IgD-negative memory B cell (primary cell): ENCODE measurements around the gene KIF26B. TPM values are rescaled to one million over a fixed set of nuclear protein-coding genes. Genes with fewer than 3 reads are reported as not detected.
"Not testable (repeated sequence)": the region's sequence is repeated elsewhere in the genome, so short reads cannot be mapped to it uniquely, and the experiment has no call there.

Experiments
- H3K27ac Mint-ChIP-seq, 3 donors: one replicate each; pipeline ENCODE4 v1.8.0; 2020 to 2022; ENCODE audit warnings: mild to moderate bottlenecking in 3 of 3, mixed read lengths in 3 of 3, moderate library complexity in 1 of 3
- H3K27me3 Mint-ChIP-seq: one replicate; pipeline ENCODE4 v1.8.0; 2021; ENCODE audit warnings: mixed read lengths
- H3K36me3 Mint-ChIP-seq: one replicate; pipeline ENCODE4 v1.8.0; 2020; ENCODE audit warnings: mild to moderate bottlenecking, mixed read lengths
- H3K4me1 Mint-ChIP-seq, 3 donors: one replicate each; pipeline ENCODE4 v1.8.0; 2020 to 2022; ENCODE audit warnings: mixed read lengths in 3 of 3, mild to moderate bottlenecking in 1 of 3
- H3K4me3 Mint-ChIP-seq, 4 donors: one replicate each; pipeline ENCODE4 v1.8.0; 2020 to 2022; ENCODE audit warnings: mild to moderate bottlenecking in 4 of 4, mixed read lengths in 4 of 4, moderate library complexity in 3 of 4
- H3K9me3 Mint-ChIP-seq, 3 donors: one replicate each; pipeline ENCODE4 v1.8.0; 2020 to 2021; ENCODE audit warnings: mixed read lengths in 3 of 3, mild to moderate bottlenecking in 1 of 3
- polyA plus RNA-seq: library from polyadenylated mRNA; unstranded; fragments of 300-500 nt; fragmentation: Illumina TruSeq; gene quantifications from one replicate; pipeline ENCODE4 v1.2.3, GENCODE V29; 2021

KIF26B gene
- polyA plus RNA-seq, 1 donor from 2014 or later = 0.29 TPM

DNA sequence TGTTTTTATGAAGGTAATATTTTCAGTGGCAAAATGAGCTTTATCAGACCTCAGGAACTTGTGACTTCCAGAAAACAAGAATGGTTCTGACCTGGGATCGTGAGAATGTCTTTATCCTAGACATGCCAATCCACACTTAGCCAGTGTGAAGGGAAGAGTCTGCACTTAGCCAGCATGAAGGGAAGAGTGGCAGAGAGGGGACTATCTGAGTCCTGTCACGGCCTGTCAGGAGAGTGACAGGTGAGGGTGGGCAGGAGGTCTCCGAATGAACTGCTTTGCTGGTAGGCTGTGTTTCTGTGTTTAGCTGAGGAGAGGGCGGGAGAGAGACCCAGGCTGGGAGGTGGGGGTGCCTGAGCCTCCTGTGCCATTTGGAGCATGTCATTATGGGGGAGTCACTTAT, 173.1 kb downstream of the KIF26B start:
- Mint-ChIP-seq H3K4me3 (no peak overlapping the region), H3K27me3 (peaks cover 13% of the 10 kb centered on the region), H3K9me3 (no peaks in the 10 kb centered on the region), H3K36me3 (no peaks in the 10 kb centered on the region), H3K27ac (no peak overlapping the region), H3K4me1 (no peaks in the 10 kb centered on the region)

DNA sequence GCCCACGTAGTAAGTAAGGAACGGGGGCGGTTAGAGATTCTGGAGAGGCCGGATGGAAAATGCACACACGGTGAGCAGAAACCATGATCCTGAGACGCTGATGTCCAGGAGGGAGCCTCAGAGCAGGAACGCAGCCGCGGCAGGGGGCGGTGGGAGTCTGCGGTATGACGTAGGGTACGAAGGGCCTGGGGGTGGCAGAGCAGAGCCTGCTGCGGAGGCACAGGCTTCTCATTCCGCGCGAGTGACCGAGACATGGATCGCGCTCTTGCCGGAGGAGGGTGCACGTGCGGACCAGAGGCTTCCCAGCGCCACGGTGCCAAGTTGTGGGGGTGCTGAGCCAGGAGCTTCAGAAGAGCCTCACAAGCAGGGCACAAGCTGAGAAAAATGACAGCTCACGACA, 176.2 kb downstream of the KIF26B start:
- Mint-ChIP-seq H3K27ac (no peak overlapping the region), H3K4me3 (no peak overlapping the region), H3K9me3 (peaks cover 0 to 2% (median 0%) of the 10 kb centered on the region in 3 donors), H3K27me3 (peaks cover 10% of the 10 kb centered on the region), H3K36me3 (no peaks in the 10 kb centered on the region), H3K4me1 (no peaks in the 10 kb centered on the region)

DNA sequence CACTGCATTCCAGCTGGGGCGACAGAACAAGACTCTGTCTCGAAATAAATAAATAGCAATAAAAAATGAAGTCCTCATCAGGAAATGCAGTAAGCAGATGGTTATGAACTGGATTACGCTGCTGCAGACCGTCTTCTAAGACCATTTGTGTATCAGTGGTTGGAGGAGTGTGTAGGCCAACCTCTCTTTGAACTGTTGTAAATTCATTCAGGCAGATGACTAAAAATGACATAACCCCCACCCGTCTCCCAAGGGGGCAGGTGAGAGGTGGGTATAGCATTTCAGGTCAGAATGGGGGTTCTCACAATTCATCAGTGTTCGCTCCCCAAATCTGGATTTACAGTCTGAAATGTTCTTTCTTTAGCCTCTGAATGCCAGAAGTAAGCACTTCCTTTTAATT, 177.3 kb downstream of the KIF26B start:
- peaks cover 2% of the 10 kb centered on the region for H3K36me3 Mint-ChIP-seq
- peaks cover 7% of the 10 kb centered on the region for H3K27me3 Mint-ChIP-seq
- no peak overlapping the region for H3K4me3 Mint-ChIP-seq
- no peak overlapping the region for H3K27ac Mint-ChIP-seq
- no peaks in the 10 kb centered on the region for H3K4me1 Mint-ChIP-seq
- peaks cover 0 to 2% (median 0%) of the 10 kb centered on the region in 3 donors for H3K9me3 Mint-ChIP-seq

DNA sequence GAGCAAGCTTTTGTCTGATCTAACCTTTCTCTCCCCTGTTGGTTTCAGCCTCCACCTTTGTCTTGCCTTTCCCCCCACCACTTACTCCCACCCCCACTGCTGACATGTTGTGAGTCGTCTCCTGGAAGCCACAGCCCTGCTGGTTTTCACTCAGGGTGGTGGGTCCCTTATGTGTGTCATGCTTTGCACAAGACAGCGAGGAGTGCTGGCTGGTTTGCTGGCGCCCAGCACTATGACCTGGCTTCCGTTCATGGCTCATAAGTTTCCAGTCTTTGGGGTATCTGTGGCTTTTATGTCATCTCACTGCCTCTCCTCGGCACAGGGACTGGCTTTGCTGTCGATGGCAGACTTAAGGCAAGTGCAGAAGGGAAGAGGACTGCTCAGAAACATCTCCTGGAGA, 177.7 kb downstream of the KIF26B start:
- Mint-ChIP-seq H3K4me1 (no peaks in the 10 kb centered on the region), H3K36me3 (peaks cover 2% of the 10 kb centered on the region), H3K27me3 (peaks cover 7% of the 10 kb centered on the region), H3K9me3 (peaks cover 0 to 2% (median 0%) of the 10 kb centered on the region in 3 donors), H3K27ac (no peak overlapping the region), H3K4me3 (no peak overlapping the region)

DNA sequence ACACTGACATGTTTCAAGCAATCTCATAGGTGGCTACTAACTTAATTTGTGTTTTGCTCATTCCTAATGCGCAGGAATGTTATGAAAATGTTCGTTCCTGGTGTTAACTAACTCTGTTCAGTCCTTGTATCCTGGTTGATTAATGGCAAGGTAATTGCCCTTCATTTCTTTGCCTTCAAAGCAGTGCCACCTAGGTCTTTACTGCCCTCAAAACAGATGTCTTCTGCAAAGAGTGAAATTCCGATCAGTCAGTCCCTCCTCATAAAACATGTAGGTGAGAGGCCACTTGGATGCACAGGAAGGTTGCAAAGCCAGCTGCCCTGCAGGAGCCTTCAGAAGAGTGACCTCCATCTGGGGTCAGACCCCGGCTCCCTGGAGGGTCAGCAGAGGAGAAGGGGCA, 179.4 kb downstream of the KIF26B start:
- peaks cover 0 to 2% (median 0%) of the 10 kb centered on the region in 3 donors for H3K9me3 Mint-ChIP-seq
- H3K27me3 Mint-ChIP-seq = peaks cover 3% of the 10 kb centered on the region
- H3K4me3 Mint-ChIP-seq = no peak overlapping the region
- H3K27ac Mint-ChIP-seq = no peak overlapping the region
- no peaks in the 10 kb centered on the region for H3K4me1 Mint-ChIP-seq
- peaks cover 2% of the 10 kb centered on the region for H3K36me3 Mint-ChIP-seq

DNA sequence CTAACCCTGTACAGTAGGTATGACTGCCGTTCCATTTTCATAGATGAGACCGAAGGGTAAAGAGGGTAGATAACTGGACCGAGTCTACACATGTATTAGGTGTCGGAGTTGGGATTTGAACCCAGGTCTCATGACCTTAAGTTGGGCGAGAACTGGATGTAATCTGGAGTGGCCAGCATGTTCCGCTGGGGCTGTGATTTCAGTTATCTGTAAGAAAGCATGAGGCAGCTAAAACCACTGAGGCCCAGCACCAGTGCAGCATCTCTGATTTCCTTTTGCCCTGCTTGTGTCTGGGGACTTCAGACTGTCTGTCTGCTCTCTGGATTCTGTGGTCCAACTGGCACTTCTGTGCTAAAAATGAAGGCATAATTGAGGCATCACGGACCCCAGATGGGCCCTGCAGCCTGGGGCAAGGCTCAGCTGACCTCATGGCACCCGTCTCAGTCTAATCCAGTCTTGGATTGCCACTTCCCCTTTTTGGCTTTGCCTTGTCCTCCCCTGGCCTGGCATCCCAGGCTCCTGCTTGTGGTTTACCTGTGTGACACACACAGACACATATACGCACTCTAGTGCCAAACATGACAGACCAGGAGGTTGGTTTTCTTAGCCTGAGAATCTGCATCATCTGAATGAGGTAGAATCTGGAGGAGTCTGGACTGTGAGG, 180.2 kb downstream of the KIF26B start:
- H3K27ac Mint-ChIP-seq = no peak overlapping the region
- peaks cover 2% of the 10 kb centered on the region for H3K36me3 Mint-ChIP-seq
- H3K27me3 Mint-ChIP-seq = no peaks in the 10 kb centered on the region
- no peak overlapping the region for H3K4me3 Mint-ChIP-seq
- no peaks in the 10 kb centered on the region for H3K4me1 Mint-ChIP-seq
- peaks cover 0 to 2% (median 0%) of the 10 kb centered on the region in 3 donors for H3K9me3 Mint-ChIP-seq

DNA sequence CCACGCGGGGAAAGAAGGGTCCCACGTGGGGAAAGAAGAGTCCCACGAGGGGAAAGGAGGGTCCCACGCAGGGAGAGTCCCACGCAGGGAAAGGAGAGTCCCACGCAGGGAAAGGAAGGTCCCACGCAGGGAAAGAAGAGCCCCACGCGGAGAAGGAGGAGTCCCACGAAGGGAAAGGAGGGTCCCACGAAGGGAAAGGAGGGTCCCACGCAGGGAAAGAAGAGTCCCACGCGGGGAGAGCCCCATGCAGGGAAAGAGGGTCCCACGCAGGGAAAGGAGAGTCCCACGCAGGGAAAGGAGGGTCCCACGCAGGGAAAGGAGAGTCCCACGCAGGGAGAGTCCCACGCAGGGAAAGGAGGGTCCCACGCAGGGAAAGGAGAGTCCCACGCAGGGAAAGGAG, 180.9 kb downstream of the KIF26B start:
- not testable (repeated sequence) for H3K4me1 Mint-ChIP-seq, H3K27ac Mint-ChIP-seq, H3K27me3 Mint-ChIP-seq, H3K9me3 Mint-ChIP-seq, H3K4me3 Mint-ChIP-seq, H3K36me3 Mint-ChIP-seq

DNA sequence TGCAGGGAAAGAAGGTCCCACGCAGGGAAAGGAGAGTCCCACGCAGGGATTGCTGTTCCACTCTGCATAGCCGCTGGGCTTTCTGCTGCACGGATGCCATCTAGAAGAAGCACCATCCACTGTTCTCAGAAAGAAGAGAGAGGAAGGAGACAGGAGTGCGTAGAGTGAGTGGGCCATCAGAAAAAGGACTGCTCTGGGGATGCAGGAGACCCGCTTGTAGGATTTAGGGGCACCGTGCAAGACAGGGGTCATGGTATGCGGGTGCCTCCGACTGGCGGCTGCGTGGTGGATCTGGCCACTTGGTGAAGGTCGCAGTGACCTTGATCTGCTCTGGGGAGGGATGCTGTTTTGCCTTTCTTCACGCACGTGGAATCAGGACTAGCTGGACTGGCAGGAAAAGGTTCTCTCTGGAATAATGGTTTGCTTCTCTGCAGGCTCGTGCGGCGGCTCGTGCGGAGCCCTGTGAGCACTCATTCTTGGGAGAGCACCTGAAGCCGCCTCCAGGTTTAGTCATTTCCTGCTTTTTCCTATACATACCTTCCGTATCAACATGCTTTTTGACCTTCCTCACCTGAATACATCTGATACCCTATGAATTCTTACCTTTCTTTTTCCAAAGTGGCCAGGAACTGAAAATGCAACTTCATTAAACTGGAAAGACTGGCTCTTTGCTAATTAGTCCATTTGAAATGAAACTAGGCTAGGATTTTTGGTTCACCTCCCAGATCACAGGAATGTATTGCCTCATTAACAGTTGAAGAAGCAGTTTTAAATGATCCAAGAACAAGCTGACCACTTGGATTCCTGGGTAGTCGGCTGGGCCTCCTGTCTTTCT, 181.6 kb downstream of the KIF26B start:
- no peak overlapping the region for H3K4me3 Mint-ChIP-seq
- peaks cover 0 to 2% (median 0%) of the 10 kb centered on the region in 3 donors for H3K9me3 Mint-ChIP-seq

DNA sequence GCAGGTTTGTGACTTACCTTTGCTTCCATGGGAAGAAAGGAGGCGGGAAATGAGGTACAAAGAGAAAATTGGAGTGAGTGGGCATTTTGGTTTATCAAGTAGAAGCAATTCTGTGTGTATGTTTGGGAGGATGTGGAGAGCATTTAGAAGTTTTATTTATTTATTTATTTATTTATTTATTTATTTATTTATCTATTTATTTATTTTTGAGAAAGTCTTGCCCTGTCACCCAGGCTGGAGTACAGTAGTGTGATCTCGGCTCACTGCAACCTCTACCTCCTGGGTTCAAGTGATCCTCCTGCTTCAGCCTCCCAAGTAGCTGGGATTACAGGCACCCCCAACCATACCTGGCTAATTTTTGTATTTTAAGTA, 182.2 kb downstream of the KIF26B start:
- not testable (repeated sequence) for H3K4me1 Mint-ChIP-seq, H3K27me3 Mint-ChIP-seq, H3K4me3 Mint-ChIP-seq, H3K9me3 Mint-ChIP-seq, H3K36me3 Mint-ChIP-seq, H3K27ac Mint-ChIP-seq

More for the DNA sequence above, 181.6 kb downstream of the KIF26B start:
- no peaks in the 10 kb centered on the region for H3K27me3 Mint-ChIP-seq
- no peaks in the 10 kb centered on the region for H3K4me1 Mint-ChIP-seq
- H3K36me3 Mint-ChIP-seq = peaks cover 2% of the 10 kb centered on the region
- no peak overlapping the region for H3K27ac Mint-ChIP-seq

DNA sequence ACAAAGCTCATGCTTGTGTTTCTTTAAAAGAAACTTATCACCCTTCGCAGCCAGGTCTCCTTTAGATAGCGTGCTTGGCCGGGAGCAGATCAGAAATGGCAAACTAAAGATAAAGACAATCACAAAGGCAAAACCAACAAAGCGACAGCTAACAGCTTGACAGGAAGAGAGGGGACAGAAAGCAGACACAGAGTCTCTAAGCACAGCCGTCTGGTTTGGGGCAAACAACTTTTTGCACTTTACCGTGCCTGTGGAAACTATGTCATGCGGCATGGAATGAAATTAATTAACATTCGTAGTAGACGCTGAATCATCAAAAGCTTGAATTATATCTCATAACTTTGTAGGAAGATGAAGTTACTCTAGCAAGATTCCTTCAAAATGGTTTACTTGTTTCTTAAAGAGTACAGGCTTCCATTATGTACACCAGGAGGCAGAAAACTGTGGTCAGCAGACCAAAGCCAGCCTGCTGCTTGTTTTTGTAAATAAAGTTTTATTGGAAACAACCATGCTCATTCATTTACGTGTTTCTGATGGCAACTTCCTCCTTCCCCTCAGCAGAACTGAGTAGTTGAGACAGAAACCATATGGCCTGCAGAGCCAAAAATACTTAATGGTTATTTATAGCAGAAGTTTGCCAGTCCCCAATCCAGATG, 183.2 kb downstream of the KIF26B start:
- Mint-ChIP-seq H3K4me3 (no peak overlapping the region), H3K36me3 (peaks cover 3% of the 10 kb centered on the region), H3K9me3 (peaks cover 0 to 2% (median 0%) of the 10 kb centered on the region in 3 donors), H3K27ac (no peak overlapping the region), H3K4me1 (no peaks in the 10 kb centered on the region), H3K27me3 (no peaks in the 10 kb centered on the region)

DNA sequence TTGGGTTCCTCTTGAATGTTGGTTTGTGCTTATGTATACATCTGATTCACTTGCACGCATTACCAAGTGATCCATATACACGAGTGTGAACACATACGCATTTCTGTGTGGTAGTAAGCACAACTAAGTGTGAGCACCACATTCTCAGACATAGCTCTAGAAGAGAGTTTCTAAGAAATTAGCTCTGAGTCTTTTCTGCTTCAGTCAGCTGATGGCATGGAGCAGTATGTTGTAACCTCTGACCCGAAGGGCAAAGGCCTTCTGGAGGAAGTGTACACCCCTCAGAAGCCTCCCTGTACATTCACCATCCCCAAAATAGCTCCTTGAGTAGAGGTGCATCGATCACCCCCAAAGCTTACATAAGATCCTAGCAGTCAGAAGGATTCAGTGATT, 183.7 kb downstream of the KIF26B start:
- H3K4me1 Mint-ChIP-seq = no peaks in the 10 kb centered on the region
- H3K27ac Mint-ChIP-seq = no peak overlapping the region
- no peak overlapping the region for H3K4me3 Mint-ChIP-seq
- H3K36me3 Mint-ChIP-seq = peaks cover 3% of the 10 kb centered on the region
- no peaks in the 10 kb centered on the region for H3K27me3 Mint-ChIP-seq
- no peaks in the 10 kb centered on the region for H3K9me3 Mint-ChIP-seq

DNA sequence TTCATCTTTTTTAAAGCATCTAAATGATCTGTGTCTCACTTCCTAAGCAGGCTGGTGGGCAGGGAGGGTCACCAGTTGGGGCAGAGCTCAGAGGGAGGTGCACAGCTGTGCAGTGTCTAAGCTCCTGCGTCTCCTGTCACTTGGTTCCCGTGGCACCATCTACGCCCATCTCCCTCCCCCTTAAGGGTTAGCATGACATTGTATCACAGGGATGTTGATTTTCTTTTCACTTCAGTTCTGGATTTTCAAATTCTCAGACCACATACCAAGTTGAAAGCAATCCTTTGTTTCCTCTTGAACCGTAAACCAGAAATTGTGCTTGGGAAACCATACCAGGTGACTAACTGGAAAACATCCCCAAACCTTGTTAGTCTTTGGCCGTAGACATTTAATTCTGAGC, 187.0 kb downstream of the KIF26B start:
- Mint-ChIP-seq H3K36me3 (peaks cover 2% of the 10 kb centered on the region), H3K27me3 (peaks cover 3% of the 10 kb centered on the region), H3K4me3 (no peak overlapping the region), H3K9me3 (peaks cover 0 to 3% (median 2%) of the 10 kb centered on the region in 3 donors), H3K4me1 (no peaks in the 10 kb centered on the region), H3K27ac (no peak overlapping the region)

DNA sequence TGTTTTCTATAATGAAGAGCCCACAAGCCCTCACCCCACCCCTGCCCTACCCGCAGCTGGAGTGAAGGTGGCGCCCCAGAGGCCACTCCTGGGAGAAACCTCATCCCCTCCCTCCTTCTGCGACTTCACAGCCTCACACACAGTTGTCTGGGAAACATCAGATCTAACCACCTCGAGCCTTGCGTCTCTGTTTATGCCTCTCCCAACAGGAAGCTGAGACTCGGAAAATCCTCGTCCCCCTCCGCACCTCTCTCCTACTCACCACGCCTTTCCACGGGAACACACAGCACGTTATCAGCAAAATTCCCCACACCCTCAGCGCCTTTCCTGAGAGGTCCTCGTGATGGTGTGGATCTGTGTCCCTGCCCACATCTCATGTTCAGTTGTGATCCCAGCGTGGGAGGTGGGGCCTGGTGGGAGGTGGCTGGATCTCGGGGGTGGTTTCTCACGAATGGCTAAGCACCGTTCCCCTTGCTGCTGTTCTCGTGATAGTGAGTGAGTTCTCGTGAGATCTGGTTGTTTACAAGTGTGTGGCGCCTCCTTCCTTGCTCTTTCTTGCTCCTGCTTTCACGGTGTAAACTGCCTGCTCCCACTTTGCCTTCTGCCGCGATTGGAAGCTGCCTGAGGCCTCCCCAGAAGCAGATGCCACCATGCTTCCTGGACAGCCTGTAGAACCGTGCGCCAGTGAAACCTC, 190.6 kb downstream of the KIF26B start:
- no peak overlapping the region for H3K4me3 Mint-ChIP-seq
- H3K27me3 Mint-ChIP-seq = peaks cover 10% of the 10 kb centered on the region
- peaks cover 0 to 3% (median 2%) of the 10 kb centered on the region in 3 donors for H3K9me3 Mint-ChIP-seq
- H3K36me3 Mint-ChIP-seq = peaks cover 2% of the 10 kb centered on the region
- H3K4me1 Mint-ChIP-seq = no peaks in the 10 kb centered on the region
- no peak overlapping the region for H3K27ac Mint-ChIP-seq

DNA sequence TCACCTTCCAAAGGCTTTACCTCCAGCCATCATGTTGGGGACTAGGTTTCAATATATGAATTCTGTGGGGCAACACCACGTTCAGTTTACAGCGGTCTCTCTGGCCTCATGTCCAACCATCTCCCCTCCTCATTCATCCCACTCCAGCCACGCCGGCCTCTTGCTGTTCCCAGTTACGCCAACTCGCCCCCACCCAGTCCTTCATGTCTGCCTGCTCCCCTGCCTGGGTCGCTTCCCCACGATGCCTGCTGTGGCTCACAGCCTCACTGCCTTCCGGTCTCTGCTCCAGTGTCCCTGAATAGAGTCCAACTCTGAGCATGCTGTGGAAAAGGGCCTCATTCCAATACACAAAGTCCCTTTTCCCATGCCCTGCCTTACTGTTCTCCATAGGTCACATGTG, 193.8 kb downstream of the KIF26B start:
- peaks cover 10% of the 10 kb centered on the region for H3K27me3 Mint-ChIP-seq
- H3K4me3 Mint-ChIP-seq = no peak overlapping the region
- H3K9me3 Mint-ChIP-seq = peaks cover 0 to 3% (median 2%) of the 10 kb centered on the region in 3 donors
- H3K27ac Mint-ChIP-seq = no peak overlapping the region
- no peaks in the 10 kb centered on the region for H3K4me1 Mint-ChIP-seq
- H3K36me3 Mint-ChIP-seq = no peaks in the 10 kb centered on the region

DNA sequence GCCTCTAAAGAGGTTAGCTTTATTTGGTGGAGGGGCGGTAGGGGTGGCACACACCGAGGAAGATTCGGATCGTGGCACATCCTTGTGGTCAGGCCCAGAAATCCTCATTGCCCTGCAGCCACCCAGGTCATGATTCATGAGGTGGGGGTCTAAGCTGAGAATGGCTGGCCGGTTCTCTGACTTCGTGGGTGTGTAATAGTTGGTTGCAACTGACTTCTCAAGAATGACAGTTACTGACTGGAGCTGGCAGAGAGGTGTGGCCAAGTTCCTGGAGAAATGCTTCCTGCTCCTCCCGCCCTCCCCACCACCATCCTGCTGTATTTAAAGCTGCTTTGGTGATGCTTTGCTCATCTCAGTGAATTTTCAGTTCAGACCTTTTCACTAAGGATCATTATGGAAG, 198.6 kb downstream of the KIF26B start:
- H3K27me3 Mint-ChIP-seq = peaks cover 8% of the 10 kb centered on the region
- no peaks in the 10 kb centered on the region for H3K4me1 Mint-ChIP-seq
- no peak overlapping the region for H3K4me3 Mint-ChIP-seq
- H3K36me3 Mint-ChIP-seq = no peaks in the 10 kb centered on the region
- no peak overlapping the region for H3K27ac Mint-ChIP-seq
- no peaks in the 10 kb centered on the region for H3K9me3 Mint-ChIP-seq
